ENCODE results near the gene SLC20A1.
"Not testable (repeated sequence)": the region's sequence is repeated elsewhere in the genome, so short reads cannot be mapped to it uniquely, and the experiment has no call there.

SLC20A1 gene

DNA sequence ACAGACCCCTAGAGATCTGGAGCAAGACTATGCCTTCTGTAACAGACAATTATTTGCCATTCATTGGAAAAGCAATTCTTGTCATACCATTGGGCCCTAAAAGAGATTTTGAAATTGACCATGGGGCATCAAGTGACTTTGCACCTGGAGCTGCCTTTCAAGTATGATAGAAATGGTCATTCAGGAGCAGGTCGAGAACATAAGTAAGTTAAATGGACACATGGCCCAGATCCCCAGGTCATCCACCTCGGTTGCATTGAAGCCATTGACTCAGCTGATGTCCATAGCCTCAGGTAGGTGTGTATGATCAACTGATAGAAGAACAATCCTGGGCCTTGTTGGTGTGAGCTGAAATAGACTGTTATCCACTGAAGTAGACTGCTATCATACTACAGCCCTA, 42.0 kb upstream of the SLC20A1 start:
- Histone ChIP-seq H3K4me3 (ENCODE audit: low read depth, low read length) (no peak overlapping the region), H3K27me3 (replicated peaks) (no peaks in the 10 kb centered on the region), H3K27ac (no peak overlapping the region), H3K36me3 (replicated peaks) (no peaks in the 10 kb centered on the region)
- DNase-seq: no peak
- TF ChIP-seq, protein P1, sequence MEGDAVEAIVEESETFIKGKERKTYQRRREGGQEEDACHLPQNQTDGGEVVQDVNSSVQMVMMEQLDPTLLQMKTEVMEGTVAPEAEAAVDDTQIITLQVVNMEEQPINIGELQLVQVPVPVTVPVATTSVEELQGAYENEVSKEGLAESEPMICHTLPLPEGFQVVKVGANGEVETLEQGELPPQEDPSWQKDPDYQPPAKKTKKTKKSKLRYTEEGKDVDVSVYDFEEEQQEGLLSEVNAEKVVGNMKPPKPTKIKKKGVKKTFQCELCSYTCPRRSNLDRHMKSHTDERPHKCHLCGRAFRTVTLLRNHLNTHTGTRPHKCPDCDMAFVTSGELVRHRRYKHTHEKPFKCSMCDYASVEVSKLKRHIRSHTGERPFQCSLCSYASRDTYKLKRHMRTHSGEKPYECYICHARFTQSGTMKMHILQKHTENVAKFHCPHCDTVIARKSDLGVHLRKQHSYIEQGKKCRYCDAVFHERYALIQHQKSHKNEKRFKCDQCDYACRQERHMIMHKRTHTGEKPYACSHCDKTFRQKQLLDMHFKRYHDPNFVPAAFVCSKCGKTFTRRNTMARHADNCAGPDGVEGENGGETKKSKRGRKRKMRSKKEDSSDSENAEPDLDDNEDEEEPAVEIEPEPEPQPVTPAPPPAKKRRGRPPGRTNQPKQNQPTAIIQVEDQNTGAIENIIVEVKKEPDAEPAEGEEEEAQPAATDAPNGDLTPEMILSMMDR (IDR thresholded peaks at IDR 0.05; ENCODE audit: low read depth, low read length, missing control alignments): no peak
- in situ Hi-C loops (cut with HindIII; ENCODE audit: low pct_ligation_motif_present, low sequenced_read_pairs): no loop called here

DNA sequence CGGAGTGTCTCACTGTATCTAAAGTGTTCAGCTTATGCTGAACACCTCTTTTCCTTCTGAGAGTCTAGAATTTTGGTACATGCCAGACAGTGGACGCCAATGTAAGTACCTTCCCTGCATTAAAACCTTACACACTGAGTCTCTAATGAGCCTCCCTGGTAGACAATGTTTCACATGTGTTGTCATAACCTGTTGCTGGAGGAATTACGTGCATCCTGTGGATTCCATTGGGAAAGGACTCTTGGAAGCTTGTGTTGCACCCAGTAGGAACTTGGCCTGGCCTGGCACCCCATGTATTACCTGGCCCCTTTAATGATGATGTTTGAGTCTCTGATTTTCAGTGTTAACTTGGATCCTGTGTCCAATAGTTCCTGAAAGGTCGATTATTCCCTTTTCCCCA, 40.8 kb upstream of the SLC20A1 start:
- TF ChIP-seq, protein P1 (IDR thresholded peaks at IDR 0.05; ENCODE audit: low read depth, low read length, missing control alignments): no peak
- no peak overlapping the region for H3K4me3 ChIP-seq (ENCODE audit: low read depth, low read length)
- no peaks in the 10 kb centered on the region for H3K27me3 ChIP-seq (replicated peaks)
- no peaks in the 10 kb centered on the region for H3K36me3 ChIP-seq (replicated peaks)
- DNase-seq: no peak
- H3K27ac ChIP-seq: no peak overlapping the region
- in situ Hi-C loops (cut with HindIII; ENCODE audit: low pct_ligation_motif_present, low sequenced_read_pairs): no loop called here

DNA sequence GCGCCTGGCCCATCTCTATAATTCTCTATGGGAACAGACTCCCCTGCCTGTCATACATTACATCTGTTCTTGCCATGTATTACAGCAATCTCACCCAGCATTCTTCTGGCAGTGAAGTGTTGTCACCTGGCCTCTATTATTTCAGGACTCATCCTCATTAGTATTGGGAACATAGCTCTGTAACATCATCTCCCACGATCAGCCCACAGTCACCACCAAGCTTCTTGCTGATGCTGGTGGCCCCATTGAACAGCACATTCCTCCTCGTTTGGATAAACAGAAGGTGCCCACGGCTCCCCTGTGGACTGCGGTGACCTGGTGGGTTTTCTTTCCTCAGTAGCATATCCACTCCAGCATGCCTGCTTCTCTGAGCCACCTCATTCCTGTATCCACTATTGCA, 39.8 kb upstream of the SLC20A1 start:
- Histone ChIP-seq H3K36me3 (replicated peaks) (no peaks in the 10 kb centered on the region), H3K27me3 (replicated peaks) (no peaks in the 10 kb centered on the region), H3K27ac (no peak overlapping the region), H3K4me3 (ENCODE audit: low read depth, low read length) (no peak overlapping the region)
- in situ Hi-C loops (cut with HindIII; ENCODE audit: low pct_ligation_motif_present, low sequenced_read_pairs): no loop called here
- no peak for DNase-seq
- TF ChIP-seq, protein P1 (IDR thresholded peaks at IDR 0.05; ENCODE audit: low read depth, low read length, missing control alignments): no peak

DNA sequence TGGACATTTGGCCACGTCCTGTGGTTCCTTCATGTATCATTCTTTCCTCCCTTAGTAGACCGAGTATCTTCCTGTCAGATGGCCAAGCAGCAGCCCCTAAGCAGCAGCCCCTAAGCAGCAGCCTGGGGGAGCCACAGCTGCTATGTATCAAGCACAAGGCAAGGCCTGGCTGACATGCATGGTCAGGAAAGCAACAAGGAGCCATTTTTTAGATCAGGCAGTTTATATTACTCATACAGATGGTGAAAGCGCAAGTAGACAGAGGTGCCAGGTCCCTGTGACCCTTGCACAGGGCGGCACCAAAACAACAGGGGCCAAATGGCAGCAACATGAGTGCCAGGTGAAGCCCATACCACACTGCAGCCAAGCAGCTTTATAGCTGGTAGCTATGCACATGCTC, 39.2 kb upstream of the SLC20A1 start:
- Histone ChIP-seq H3K27ac (no peak overlapping the region), H3K4me3 (ENCODE audit: low read depth, low read length) (no peak overlapping the region), H3K27me3 (replicated peaks) (no peaks in the 10 kb centered on the region), H3K36me3 (replicated peaks) (no peaks in the 10 kb centered on the region)
- in situ Hi-C loops (cut with HindIII; ENCODE audit: low pct_ligation_motif_present, low sequenced_read_pairs): no loop called here
- no peak for DNase-seq
- TF ChIP-seq, protein P1 (IDR thresholded peaks at IDR 0.05; ENCODE audit: low read depth, low read length, missing control alignments): no peak

DNA sequence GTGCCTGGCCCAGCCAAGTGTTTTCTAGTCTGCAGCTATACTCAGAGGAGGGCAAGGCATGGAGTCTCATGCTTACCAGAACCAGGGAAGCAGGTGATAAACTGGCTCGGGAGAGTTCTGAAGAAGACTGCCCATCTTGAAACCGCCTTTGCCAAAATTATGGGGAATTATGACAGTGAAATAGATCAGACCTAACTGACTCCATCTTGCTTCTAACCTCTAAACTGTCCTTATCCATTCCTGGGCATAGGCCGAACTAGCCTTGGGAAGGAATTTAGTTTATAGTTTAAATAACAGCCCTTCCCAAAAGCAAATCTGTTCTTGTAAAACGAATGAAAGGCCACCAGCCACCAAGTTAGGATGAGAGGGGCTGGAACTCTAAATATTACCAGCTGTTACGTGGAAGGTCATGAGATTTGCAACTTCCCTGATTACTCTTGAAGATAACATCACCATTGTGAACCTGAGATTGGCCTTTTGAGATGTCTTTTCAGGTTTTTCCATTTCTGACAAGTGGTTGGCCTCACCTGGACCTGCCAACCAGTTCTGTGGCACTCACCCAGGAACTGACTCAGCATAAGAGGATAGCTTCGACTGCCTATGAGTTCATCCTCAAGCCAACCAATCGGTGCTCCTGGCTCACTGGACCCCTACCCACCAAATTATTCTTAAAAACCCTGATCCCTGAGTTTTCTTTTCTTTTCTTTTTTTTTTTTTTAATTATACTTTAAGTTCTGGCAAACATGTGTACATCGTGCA, 37.9 kb upstream of the SLC20A1 start:
- no peak overlapping the region for H3K4me3 ChIP-seq (ENCODE audit: low read depth, low read length)
- TF ChIP-seq, protein P1 (IDR thresholded peaks at IDR 0.05; ENCODE audit: low read depth, low read length, missing control alignments): no peak
- no peak for DNase-seq
- in situ Hi-C loops (cut with HindIII; ENCODE audit: low pct_ligation_motif_present, low sequenced_read_pairs): no loop called here
- H3K27me3 ChIP-seq (replicated peaks): no peaks in the 10 kb centered on the region
- no peaks in the 10 kb centered on the region for H3K36me3 ChIP-seq (replicated peaks)
- no peak overlapping the region for H3K27ac ChIP-seq

DNA sequence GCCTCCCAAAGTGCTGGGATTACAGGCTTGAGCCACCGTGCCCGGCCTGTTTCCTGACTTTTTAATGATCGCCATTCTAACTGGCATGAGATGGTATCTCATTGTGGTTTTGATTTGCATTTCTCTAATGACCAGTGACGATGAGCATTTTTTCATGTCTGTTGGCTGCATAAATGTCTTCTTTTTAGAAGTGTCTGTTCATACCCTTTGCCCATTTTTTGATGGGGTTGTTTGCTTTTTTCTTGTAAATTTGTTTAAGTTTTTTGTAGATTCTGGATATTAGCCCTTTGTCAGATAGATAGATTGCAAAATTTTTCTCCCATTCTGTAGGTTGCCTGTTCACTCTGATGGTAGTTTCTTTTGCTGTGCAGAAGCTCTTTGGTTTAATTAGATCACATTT, 36.4 kb upstream of the SLC20A1 start:
- in situ Hi-C loops (cut with HindIII; ENCODE audit: low pct_ligation_motif_present, low sequenced_read_pairs); H3K27me3 ChIP-seq (replicated peaks); DNase-seq; H3K27ac ChIP-seq; H3K36me3 ChIP-seq (replicated peaks); H3K4me3 ChIP-seq (ENCODE audit: low read depth, low read length): not testable (repeated sequence)

DNA sequence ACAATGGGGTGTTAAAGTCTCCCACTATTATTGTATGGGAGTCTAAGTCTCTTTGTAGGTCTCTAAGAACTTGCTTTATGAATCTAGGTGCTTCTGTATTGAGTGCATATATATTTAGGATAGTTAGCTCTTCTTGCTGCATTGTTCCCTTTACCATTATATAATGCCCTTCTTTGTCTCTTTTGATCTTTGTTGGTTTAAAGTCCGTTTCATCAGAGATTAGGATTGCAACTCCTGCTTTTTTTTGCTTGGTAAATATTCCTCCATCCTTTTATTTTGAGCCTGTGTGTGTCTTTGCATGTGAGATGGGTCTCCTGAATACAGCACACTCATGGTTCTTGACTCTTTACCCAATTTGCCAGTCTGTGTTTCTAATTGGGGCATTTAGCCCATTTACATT, 33.5 kb upstream of the SLC20A1 start:
- H3K36me3 ChIP-seq (replicated peaks); H3K27ac ChIP-seq; in situ Hi-C loops (cut with HindIII; ENCODE audit: low pct_ligation_motif_present, low sequenced_read_pairs); H3K4me3 ChIP-seq (ENCODE audit: low read depth, low read length); H3K27me3 ChIP-seq (replicated peaks); DNase-seq: not testable (repeated sequence)
